Panc1 (cell line): ENCODE data around the gene CRCP. TPM values are rescaled to one million over a fixed set of nuclear protein-coding genes. Genes with fewer than 3 reads are reported as not detected.

ENCODE experiments used
- ATAC-seq: fragments of 200-7000 bp; cut with Tn5 transposase; 2 replicates; pipeline ENCODE4 v1.9.1; 2020; ENCODE audit warnings: mild to moderate bottlenecking, moderate library complexity
- BruUV-seq: library from RNA; stranded (reverse); fragments of 400-500 nt; replicated peaks from 2 replicates; lab custom pipeline; 2021; lab: Mats Ljungman, UMichigan
- CTCF ChIA-PET: fragments of 300-600 bp; sonication (Branson Sonifier 250); formaldehyde crosslinking; loops from one replicate; lab custom pipeline; 2022; ENCODE audit warnings: antibody characterized with exemption; lab: Charles Lee
- POLR2A ChIA-PET: fragments of 300-600 bp; sonication (Branson Sonifier 250); formaldehyde crosslinking; loops from one replicate; lab custom pipeline; 2022; ENCODE audit warnings: antibody characterized with exemption; lab: Charles Lee
- DNase-seq: peaks from one replicate; pipeline ENCODE4 v3.0.0-alpha.2; 2010; ENCODE audit warnings: low read depth, low spot score
- H3K27ac ChIP-seq: 2 replicates; pipeline ENCODE4 v1.5.1; 2011; ENCODE audit warnings: mild to moderate bottlenecking, low read length, inconsistent platforms
- H3K27me3 ChIP-seq: fragments of 200-500 bp; sonication (Bioruptor generic); 2 replicates; pipeline ENCODE4 v1.6.0; 2014; ENCODE audit warnings: low read length, inconsistent platforms; ENCODE audit not compliant: control insufficient read depth, insufficient read depth
- H3K36me3 ChIP-seq: fragments of 200-500 bp; sonication (Bioruptor generic); 2 replicates; pipeline ENCODE4 v1.5.1; 2014; ENCODE audit warnings: inconsistent platforms, mild to moderate bottlenecking, low read length, moderate library complexity; ENCODE audit not compliant: control insufficient read depth, insufficient read depth
- H3K4me1 ChIP-seq: 2 replicates; pipeline ENCODE4 v1.5.1; 2011; ENCODE audit warnings: inconsistent platforms, mild to moderate bottlenecking, low read length, moderate library complexity; ENCODE audit not compliant: control insufficient read depth, insufficient read depth
- H3K4me3 ChIP-seq, 2 experiments: 2 replicates each; pipeline ENCODE4 v1.5.1; 2011 to 2012; ENCODE audit warnings: low read depth in 2 of 2, low read length in 2 of 2, mild to moderate bottlenecking in 2 of 2, inconsistent platforms in 1 of 2, moderate library complexity in 1 of 2
- H3K9me3 ChIP-seq: fragments of 200-500 bp; sonication (Bioruptor generic); 2 replicates; pipeline ENCODE4 v1.5.1; 2014; ENCODE audit warnings: low read depth, mild to moderate bottlenecking, inconsistent platforms, low read length, moderate library complexity; ENCODE audit not compliant: control insufficient read depth, insufficient read depth
- CTCF ChIP-seq: fragments of 450-650 bp; IDR thresholded peaks from 2 replicates; pipeline ENCODE4 v1.5.1; 2017; ENCODE audit warnings: mild to moderate bottlenecking
- POLR2AphosphoS5 ChIP-seq: IDR thresholded peaks from 2 replicates; pipeline ENCODE4 v1.6.1; 2012; ENCODE audit warnings: mild to moderate bottlenecking, low read depth, low read length, moderate library complexity
- REST ChIP-seq, 2 experiments: IDR thresholded peaks; 2 replicates each; pipeline ENCODE4 v1.6.1; 2011 to 2012; ENCODE audit warnings: low read depth in 2 of 2, control low read depth in 1 of 2, low read length in 1 of 2, mild to moderate bottlenecking in 1 of 2, moderate library complexity in 1 of 2; ENCODE audit not compliant: insufficient read depth in 1 of 2
- SIN3A ChIP-seq: IDR thresholded peaks from 2 replicates; pipeline ENCODE4 v1.6.1; 2012; ENCODE audit warnings: low read depth, mild to moderate bottlenecking, low read length, moderate library complexity, borderline replicate concordance; ENCODE audit not compliant: insufficient read depth
- TCF7L2 ChIP-seq: IDR thresholded peaks from 2 replicates; pipeline ENCODE4 v1.6.1; 2011; ENCODE audit warnings: mild to moderate bottlenecking, low read depth, low read length, inconsistent platforms
- in situ Hi-C: cut with HindIII; loops from 2 replicates; pipeline ENCODE4 v1.10.0; 2016; ENCODE audit warnings: low sequenced_read_pairs, low pct_unique_long_range_greater_than_20kb
- intact Hi-C: fragments of 100-400 bp; cut with micrococcal nuclease; formaldehyde crosslinking; loops from one replicate; pipeline ENCODE4 v1.10.0; 2022; ENCODE audit not compliant: unreplicated experiment
- total RNA-seq: library from RNA; stranded (reverse); gene quantifications from one replicate; pipeline ENCODE4 v1.2.1, GENCODE V29; 2021; ENCODE audit not compliant: unreplicated experiment

The CRCP gene
- total RNA-seq, 1 experiment from 2014 or later = 46.4 TPM

- in situ Hi-C loops (no loop called here), intact Hi-C loops (no loop called here)
- no peak overlapping the region for H3K27ac ChIP-seq
- H3K27me3 ChIP-seq = no peaks in the 10 kb centered on the region
- POLR2A ChIA-PET = no interaction called here
- peak; percentile 46 for DNase-seq
- H3K36me3 ChIP-seq = no peaks in the 10 kb centered on the region
- peak; percentile 78 for ATAC-seq
- no peaks in the 10 kb centered on the region for H3K9me3 ChIP-seq
- H3K4me3 ChIP-seq = no peak overlapping the region
- CTCF ChIA-PET = interaction anchor here (0.8 kb wide), 1 partner anchor 137 kb away, joined by 3 read pairs; no protein-coding TSS in a partner anchor
- BruUV-seq = no TSS peak
- peaks cover 4% of the 10 kb centered on the region; the same call in 1 of the 2 replicates for H3K4me1 ChIP-seq
- no peak for TF ChIP-seq TCF7L2
- TF ChIP-seq REST (IDR thresholded peaks at IDR 0.05; ENCODE audit: insufficient read depth in 1 of 2, low read depth in 2 of 2, low read length in 1 of 2) = no peak
- TF ChIP-seq POLR2AphosphoS5 = no peak
- no peak for TF ChIP-seq CTCF
- no peak for TF ChIP-seq SIN3A
These were observed 53.2 kb downstream of the CRCP start for GRCh38 chr7:66167773-66168387.

GRCh38 chr7:66169616-66170015, 55.0 kb downstream of the CRCP start:
- CTCF ChIA-PET = no interaction called here
- in situ Hi-C loops (no loop called here), intact Hi-C loops (no loop called here)
- ATAC-seq (no peak), DNase-seq (no peak)
- no peaks in the 10 kb centered on the region for H3K36me3 ChIP-seq
- BruUV-seq = no TSS peak
- H3K4me1 ChIP-seq = peaks cover 4% of the 10 kb centered on the region; the same call in 1 of the 2 replicates
- no peaks in the 10 kb centered on the region for H3K27me3 ChIP-seq
- no peak overlapping the region for H3K4me3 ChIP-seq
- TF ChIP-seq POLR2AphosphoS5 (no peak), SIN3A (no peak), CTCF (no peak), TCF7L2 (no peak), REST (IDR thresholded peaks at IDR 0.05; ENCODE audit: insufficient read depth in 1 of 2, low read depth in 2 of 2, low read length in 1 of 2) (no peak)
- no peaks in the 10 kb centered on the region for H3K9me3 ChIP-seq
- POLR2A ChIA-PET = no interaction called here
- no peak overlapping the region for H3K27ac ChIP-seq
